Aorta (tissue), 5 donors: ENCODE results near the gene CCDC93. TPM values are rescaled to one million over a fixed set of nuclear protein-coding genes. Genes with fewer than 3 reads are reported as not detected.

Source experiments
- ATAC-seq: fragments of 200-7000 bp; cut with Tn5 transposase; one replicate; pipeline ENCODE4 v1.9.1; 2022; ENCODE audit warnings: moderate library complexity; ENCODE audit not compliant: low FRiP score
- DNase-seq, 2 donors: peaks; one replicate each; pipeline ENCODE4 v3.0.0-alpha.2; 2020
- H3K27ac ChIP-seq, 2 donors: one replicate each; pipeline ENCODE4 v1.5.1; 2013; ENCODE audit warnings: low read length in 2 of 2, mild to moderate bottlenecking in 2 of 2, moderate library complexity in 2 of 2, control low read depth in 1 of 2, inconsistent platforms in 1 of 2, low read depth in 1 of 2
- H3K27me3 ChIP-seq, 2 donors: one replicate each; pipeline ENCODE4 v1.6.1; 2013; ENCODE audit warnings: control low read depth in 1 of 2, low read length in 1 of 2, mild to moderate bottlenecking in 1 of 2, moderate library complexity in 1 of 2; ENCODE audit not compliant: insufficient read depth in 2 of 2, control insufficient read depth in 1 of 2
- H3K36me3 ChIP-seq, 2 donors: one replicate each; pipeline ENCODE4 v1.6.1; 2013; ENCODE audit warnings: control low read depth in 1 of 2, low read length in 1 of 2, mild to moderate bottlenecking in 1 of 2; ENCODE audit not compliant: insufficient read depth in 2 of 2, control insufficient read depth in 1 of 2
- H3K4me1 ChIP-seq, 2 donors: one replicate each; pipeline ENCODE4 v1.6.1; 2013; ENCODE audit warnings: low read length in 2 of 2, control low read depth in 1 of 2, mild to moderate bottlenecking in 1 of 2, moderate library complexity in 1 of 2; ENCODE audit not compliant: insufficient read depth in 2 of 2, control insufficient read depth in 1 of 2
- H3K4me3 ChIP-seq, 2 donors: one replicate each; pipeline ENCODE4 v1.5.1; 2013; ENCODE audit warnings: low read length in 2 of 2, control low read depth in 1 of 2, mild to moderate bottlenecking in 1 of 2
- H3K9me3 ChIP-seq: one replicate; pipeline ENCODE4 v1.6.1; 2013; ENCODE audit warnings: mild to moderate bottlenecking, low read length; ENCODE audit not compliant: control insufficient read depth
- WGBS, 2 donors: extraction: QIAGEN DNeasy Blood & Tissue Kit; methylation state at CpG; one replicate each; pipeline ENCODE4 v1.1.7; 2013; 5-methylcytosine and 5-hydroxymethylcytosine counted together
- intact Hi-C, 2 donors: fragments of 100-400 bp; cut with DNase I; formaldehyde crosslinking; loops; one replicate each; pipeline versions ENCODE4 v1.14.2 to v1.15.0; 2022
- polyA plus RNA-seq, 2 donors: library from polyadenylated mRNA; stranded (reverse); fragments of 200-250 nt; gene quantifications; one replicate each; pipeline ENCODE4 v1.2.3, GENCODE V29; 2013
- total RNA-seq, 2 donors: library from RNA; stranded (reverse); fragmentation: NEBNext Ultra II Directional; extraction: Animal tissue kit (Norgen Biotek cat#: 25700); gene quantifications; one replicate each; pipeline ENCODE4 v1.2.1, GENCODE V29; 2021
- donor health status: healthy with polysubstance abuse.
- donor health status: Bipolar disorder and iron deficiency.
- donor health status: DM: no; HTN: no; CAD: no.
- donor health status: DM: no; HTN: no; CAD: no.
- donor health status: DM: yes; HTN: yes; CAD: no.

The CCDC93 gene
- total and polyA plus RNA-seq, 4 donors = 5.8 to 42.8 (median 23.5) TPM

DNA sequence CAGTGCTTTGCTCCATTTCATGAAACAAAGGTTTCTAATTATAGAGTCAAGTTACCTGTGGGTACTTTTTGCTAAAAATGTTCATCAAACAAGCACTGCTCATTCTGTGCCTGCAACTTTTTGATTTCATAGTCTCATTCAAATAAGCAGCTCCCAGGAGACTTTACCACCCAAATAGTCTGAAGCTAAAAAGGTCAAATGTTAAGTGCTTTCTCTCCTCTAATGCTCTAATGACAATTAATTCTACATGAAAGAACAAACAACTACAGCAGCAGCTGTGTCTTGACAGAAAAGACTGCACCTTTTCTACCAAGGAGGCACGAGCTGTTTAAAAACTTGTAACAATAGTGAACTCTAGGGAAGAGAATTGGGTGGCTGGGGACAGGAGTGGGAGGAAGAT is 65.3 kb downstream of the CCDC93 start:
- peaks cover 9 to 31% of the 10 kb centered on the region in 2 donors for H3K36me3 ChIP-seq
- intact Hi-C loops = loop anchor here in 1 of 2 donors (10.0 kb wide), 1 partner anchor 124 kb away; no protein-coding TSS in a partner anchor
- H3K27ac ChIP-seq = no peak overlapping the region
- no peaks in the 10 kb centered on the region for H3K27me3 ChIP-seq
- no peak for ATAC-seq
- H3K4me1 ChIP-seq = no peaks in the 10 kb centered on the region
- H3K4me3 ChIP-seq = no peak overlapping the region
- WGBS, 2 donors = 60 to 78% methylated on average over 1 of the region's 1 CpG
- no peak for DNase-seq
- no peaks in the 10 kb centered on the region for H3K9me3 ChIP-seq

- no peak for ATAC-seq
- peaks cover 0 to 26% of the 10 kb centered on the region in 2 donors for H3K36me3 ChIP-seq
- DNase-seq = no peak
Measured at GRCh38 chr2:117945296-117945695, 68.6 kb downstream of the CCDC93 start.

DNA sequence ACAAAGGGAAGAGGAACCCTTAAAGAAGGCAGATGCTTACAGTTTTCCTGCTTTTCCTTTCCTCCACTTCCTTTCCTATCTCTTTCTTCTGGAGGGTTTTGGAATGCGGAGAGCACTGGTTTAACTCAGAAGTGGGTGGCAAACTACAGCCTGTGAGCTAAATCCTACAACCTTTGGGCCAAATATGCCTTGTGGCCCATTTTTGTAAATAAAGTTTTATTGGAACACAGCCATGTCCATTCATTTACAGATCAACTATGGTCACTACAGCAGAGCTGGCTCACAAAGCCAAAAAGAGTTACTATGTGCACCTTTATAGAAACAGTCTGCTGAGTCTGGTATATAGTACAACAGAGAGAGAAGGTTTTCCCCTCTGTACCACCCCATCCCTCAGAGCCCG is 69.1 kb downstream of the CCDC93 start:
- intact Hi-C loops = loop anchor here in 1 of 2 donors (10.0 kb wide), 1 partner anchor 120 kb away; no protein-coding TSS in a partner anchor
- H3K4me3 ChIP-seq = no peak overlapping the region
- no peak for ATAC-seq
- no peaks in the 10 kb centered on the region for H3K4me1 ChIP-seq
- DNase-seq = no peak
- WGBS, 2 donors = 97 to 98% methylated on average over 2 of the region's 2 CpGs
- H3K9me3 ChIP-seq = no peaks in the 10 kb centered on the region
- peaks cover 0 to 25% of the 10 kb centered on the region in 2 donors for H3K36me3 ChIP-seq
- H3K27ac ChIP-seq = no peak overlapping the region
- no peaks in the 10 kb centered on the region for H3K27me3 ChIP-seq

More at GRCh38 chr2:117945296-117945695, 68.6 kb downstream of the CCDC93 start:
- intact Hi-C loops = loop anchor here in 1 of 2 donors (10.0 kb wide), 1 partner anchor 120 kb away; no protein-coding TSS in a partner anchor
- WGBS, 2 donors = 92 to 93% methylated on average over 5 of the region's 5 CpGs
- no peak overlapping the region for H3K4me3 ChIP-seq
- no peaks in the 10 kb centered on the region for H3K4me1 ChIP-seq
- no peaks in the 10 kb centered on the region for H3K9me3 ChIP-seq
- no peak overlapping the region for H3K27ac ChIP-seq
- H3K27me3 ChIP-seq = no peaks in the 10 kb centered on the region

DNA sequence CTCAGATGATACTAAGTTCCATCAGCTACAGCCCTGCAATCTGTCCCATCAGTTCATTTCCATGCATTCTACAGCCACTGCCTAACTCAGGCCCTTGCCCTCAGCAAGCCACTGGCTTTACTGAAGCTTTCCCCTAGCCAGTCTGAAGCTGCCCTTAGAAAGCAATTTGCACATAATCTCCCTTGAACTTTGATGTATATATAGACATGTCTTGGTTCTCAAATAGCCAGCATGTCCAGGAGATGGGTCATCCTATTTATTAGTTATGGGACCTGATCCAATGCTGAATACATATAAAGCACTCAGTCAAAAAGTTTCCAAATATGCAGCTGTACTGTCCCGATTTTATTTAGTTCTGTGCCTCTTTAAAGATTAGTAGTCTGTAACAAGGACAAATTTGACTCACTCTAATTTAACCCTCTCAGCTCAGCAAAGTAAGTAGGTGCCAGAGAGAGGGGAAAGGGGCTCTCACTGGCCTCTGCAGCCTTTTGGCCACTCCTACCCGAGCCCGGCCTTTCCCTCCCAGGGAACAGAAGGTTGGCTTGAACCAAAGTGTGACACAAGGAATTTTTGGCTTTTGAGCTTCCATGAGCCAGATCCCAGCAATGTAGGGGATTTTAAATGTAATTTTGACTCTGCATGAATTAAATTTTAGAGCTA is 70.7 kb downstream of the CCDC93 start:
- no peaks in the 10 kb centered on the region for H3K27me3 ChIP-seq
- H3K27ac ChIP-seq = no peak overlapping the region
- DNase-seq (no peak), ATAC-seq (no peak)
- no peaks in the 10 kb centered on the region for H3K9me3 ChIP-seq
- H3K4me3 ChIP-seq = no peak overlapping the region
- 68 to 70% methylated on average over 3 of the region's 3 CpGs for WGBS, 2 donors
- H3K4me1 ChIP-seq = no peaks in the 10 kb centered on the region
- peaks cover 7 to 24% of the 10 kb centered on the region in 2 donors for H3K36me3 ChIP-seq
- intact Hi-C loops = loop anchor here in 1 of 2 donors (10.0 kb wide), 1 partner anchor 118 kb away; no protein-coding TSS in a partner anchor

DNA sequence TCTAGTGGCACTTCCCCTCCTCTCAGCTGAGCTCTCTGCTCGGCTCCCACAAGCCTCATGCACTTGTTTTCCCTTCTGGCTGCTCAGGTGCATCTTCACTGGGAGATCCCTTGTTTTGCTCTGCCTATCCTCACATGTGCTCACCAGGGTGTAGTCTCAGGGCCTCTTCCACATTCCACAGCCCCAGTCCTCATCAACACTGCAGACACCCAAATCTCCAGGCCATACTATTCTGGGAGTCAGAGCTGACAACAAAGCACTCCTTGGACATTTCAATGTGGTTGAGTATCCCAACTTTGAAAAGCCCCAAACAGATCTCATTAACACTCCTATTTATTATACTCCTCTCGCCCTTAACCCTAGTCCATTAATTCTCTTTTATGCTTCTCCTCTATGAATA is 71.3 kb downstream of the CCDC93 start:
- Histone ChIP-seq H3K27me3 (no peaks in the 10 kb centered on the region), H3K9me3 (no peaks in the 10 kb centered on the region), H3K4me3 (no peak overlapping the region), H3K4me1 (no peaks in the 10 kb centered on the region), H3K36me3 (peaks cover 7 to 24% of the 10 kb centered on the region in 2 donors), H3K27ac (no peak overlapping the region)
- ATAC-seq (no peak), DNase-seq (no peak)
- WGBS, 2 donors = 82 to 88% methylated on average over 2 of the region's 2 CpGs
- intact Hi-C loops = loop anchor here in 1 of 2 donors (10.0 kb wide), 1 partner anchor 118 kb away; no protein-coding TSS in a partner anchor

DNA sequence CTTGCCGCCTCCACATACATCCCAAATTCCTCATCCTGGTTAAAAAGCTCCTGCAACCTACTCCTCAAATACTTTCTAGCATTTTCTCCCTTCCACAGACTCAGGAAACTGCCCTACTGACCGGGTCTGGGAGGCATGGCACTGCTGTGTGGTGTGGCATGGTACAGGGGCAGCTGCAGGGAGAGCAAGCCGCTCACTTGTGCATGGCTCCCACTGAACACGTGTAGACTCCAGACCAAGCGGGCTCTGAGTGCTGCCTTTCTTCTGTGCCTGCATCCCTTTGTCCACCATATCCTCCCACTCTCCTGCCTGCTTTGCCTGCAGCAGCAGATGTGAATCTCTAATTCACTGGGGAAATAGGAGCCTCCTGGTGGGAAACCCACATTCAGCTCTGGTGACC is 72.2 kb downstream of the CCDC93 start:
- Histone ChIP-seq H3K4me3 (no peak overlapping the region), H3K4me1 (no peaks in the 10 kb centered on the region), H3K36me3 (peaks cover 10 to 22% of the 10 kb centered on the region in 2 donors), H3K9me3 (no peaks in the 10 kb centered on the region), H3K27ac (no peak overlapping the region), H3K27me3 (no peaks in the 10 kb centered on the region)
- DNase-seq = no peak
- no peak for ATAC-seq
- WGBS, 2 donors = 94 to 96% methylated on average over 5 of the region's 5 CpGs
- intact Hi-C loops = loop anchor here in 1 of 2 donors (10.0 kb wide), 1 partner anchor 117 kb away; no protein-coding TSS in a partner anchor

GRCh38 chr2:117940436-117940835 is 73.4 kb downstream of the CCDC93 start:
- Histone ChIP-seq H3K27ac (no peak overlapping the region), H3K27me3 (no peaks in the 10 kb centered on the region), H3K4me3 (no peak overlapping the region), H3K36me3 (peaks cover 10 to 16% of the 10 kb centered on the region in 2 donors), H3K9me3 (no peaks in the 10 kb centered on the region), H3K4me1 (no peaks in the 10 kb centered on the region)
- no peak for DNase-seq
- no peak for ATAC-seq
- intact Hi-C loops = loop anchor here in 1 of 2 donors (10.0 kb wide), 1 partner anchor 116 kb away; no protein-coding TSS in a partner anchor

GRCh38 chr2:117938611-117939010 is 75.3 kb downstream of the CCDC93 start:
- 87 to 96% methylated on average over 2 of the region's 2 CpGs for WGBS, 2 donors
- DNase-seq (no peak), ATAC-seq (no peak)
- no peaks in the 10 kb centered on the region for H3K9me3 ChIP-seq
- H3K36me3 ChIP-seq = peaks cover 10 to 18% of the 10 kb centered on the region in 2 donors
- no peak overlapping the region for H3K27ac ChIP-seq
- no peaks in the 10 kb centered on the region for H3K4me1 ChIP-seq
- intact Hi-C loops = no loop called here
- no peak overlapping the region for H3K4me3 ChIP-seq
- no peaks in the 10 kb centered on the region for H3K27me3 ChIP-seq

DNA sequence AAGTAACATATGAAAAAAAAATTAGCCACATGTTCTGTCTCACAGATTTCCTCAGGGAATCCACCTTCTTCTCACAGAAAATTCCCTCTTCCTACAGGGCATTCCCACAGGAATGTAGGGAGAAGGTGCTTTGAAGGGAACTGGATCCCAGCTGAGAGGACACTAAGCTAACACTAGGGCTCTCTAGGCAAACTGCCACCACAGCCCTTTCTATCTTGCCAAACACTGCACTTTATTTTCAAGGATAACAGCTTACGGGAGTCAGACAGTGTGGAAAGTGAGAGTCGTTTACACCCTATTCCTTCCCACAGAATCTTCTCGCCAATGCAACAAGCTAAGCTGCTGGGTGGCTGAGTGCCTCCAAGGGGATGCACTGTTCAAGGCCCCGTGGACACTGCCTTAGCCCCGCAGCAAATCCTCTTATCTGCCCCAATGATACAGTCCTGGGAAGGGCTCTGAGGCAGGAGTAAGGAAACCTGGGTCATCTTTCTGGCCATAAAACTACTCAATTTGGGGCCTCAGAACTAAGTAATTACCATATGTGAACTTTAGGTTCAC is 76.9 kb downstream of the CCDC93 start:
- Histone ChIP-seq H3K4me3 (no peak overlapping the region), H3K27ac (no peak overlapping the region), H3K9me3 (no peaks in the 10 kb centered on the region), H3K36me3 (peaks cover 13 to 22% of the 10 kb centered on the region in 2 donors), H3K27me3 (no peaks in the 10 kb centered on the region), H3K4me1 (no peaks in the 10 kb centered on the region)
- 70 to 72% methylated on average over 5 of the region's 5 CpGs for WGBS, 2 donors
- ATAC-seq (no peak), DNase-seq (no peak)
- intact Hi-C loops = no loop called here
